HL-60 (cell line): ENCODE measurements around the gene SIVA1.

ENCODE experiments used
- DNase-seq, 2 experiments: peaks; one replicate each; pipeline ENCODE4 v3.0.0-alpha.2; 2010 to 2020; ENCODE audit warnings: low read depth in 1 of 2, low spot score in 1 of 2
- H3K27ac ChIP-seq: fragments of 250-450 bp; sonication (Bioruptor Pico); replicated peaks from 2 replicates; pipeline ENCODE4 v1.5.1; 2020; ENCODE audit warnings: mild to moderate bottlenecking, moderate library complexity
- H3K27me3 ChIP-seq: fragments of 250-450 bp; sonication (Bioruptor Pico); 2 replicates; pipeline ENCODE4 v1.5.1; 2021; ENCODE audit warnings: mild to moderate bottlenecking, moderate library complexity; ENCODE audit not compliant: insufficient read depth, poor library complexity, severe bottlenecking
- H3K4me3 ChIP-seq: replicated peaks from 2 replicates; pipeline ENCODE4 v1.5.1; 2011; ENCODE audit warnings: mild to moderate bottlenecking, control low read depth, low read length; ENCODE audit not compliant: insufficient read depth
- GABPA ChIP-seq: IDR thresholded peaks from 2 replicates; pipeline ENCODE4 v1.6.1; 2012; ENCODE audit warnings: low read depth
- POLR2AphosphoS5 ChIP-seq: IDR thresholded peaks from 2 replicates; pipeline ENCODE4 v1.6.1; 2012; ENCODE audit warnings: low read depth
- SPI1 ChIP-seq: IDR thresholded peaks from 2 replicates; pipeline ENCODE4 v1.6.1; 2012; ENCODE audit warnings: low read depth, mild to moderate bottlenecking, borderline replicate concordance
- TF ChIP-seq, protein P1 (sequence below): IDR thresholded peaks from 2 replicates; pipeline ENCODE4 v1.6.1; 2012; ENCODE audit warnings: low read depth; ENCODE audit not compliant: insufficient replicate concordance
- TF ChIP-seq, protein P2 (sequence below): IDR thresholded peaks from one replicate; pipeline ENCODE4 v1.5.1; 2011; ENCODE audit warnings: low read length, control low read depth, inconsistent platforms; ENCODE audit not compliant: insufficient read depth

The SIVA1 gene

DNA sequence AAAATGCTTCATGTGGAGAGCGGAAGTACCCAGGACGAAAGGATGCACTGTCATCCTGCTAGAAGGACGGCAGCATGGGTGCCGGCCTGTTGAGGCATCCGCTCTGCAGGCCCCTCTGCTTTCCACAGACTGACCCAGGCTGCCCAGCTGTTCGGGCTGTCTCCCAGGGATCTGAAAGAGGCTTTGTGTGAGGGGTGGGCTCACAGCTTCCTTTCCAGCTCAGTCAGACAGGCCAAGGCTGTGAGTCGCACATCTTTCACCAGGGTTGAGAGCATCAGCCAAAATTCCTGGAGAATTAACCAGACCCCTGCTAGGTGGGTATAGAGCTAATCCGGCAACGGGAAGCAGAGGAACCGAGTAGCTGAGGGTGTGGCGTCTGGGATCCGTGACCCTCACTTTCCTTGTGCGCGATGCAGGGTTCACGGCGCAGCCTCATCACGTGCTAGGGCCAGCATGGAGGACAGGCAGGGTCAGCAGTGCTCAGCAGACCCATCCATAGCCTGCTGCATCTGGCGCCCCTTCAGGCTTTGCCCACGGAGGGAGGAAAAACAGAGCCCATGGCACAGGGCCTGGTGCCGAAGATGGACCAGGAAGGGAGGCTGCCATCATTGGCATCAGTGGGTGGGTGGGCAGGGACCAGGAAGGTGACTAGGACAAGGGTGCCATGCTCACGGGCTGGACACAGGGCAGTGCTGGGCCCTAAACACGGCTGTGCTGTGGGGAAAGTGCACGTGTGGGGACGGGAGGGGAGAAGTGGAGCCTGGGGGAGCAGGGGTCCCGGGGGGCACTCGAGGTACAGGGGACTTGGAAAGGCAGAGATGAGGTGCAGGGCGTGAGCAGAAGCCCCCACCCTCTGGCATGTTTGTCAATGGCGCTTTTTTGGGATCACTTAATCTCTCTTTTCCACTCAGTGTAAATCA is 9.2 kb upstream of the SIVA1 start:
- no peak overlapping the region for H3K27ac ChIP-seq
- no peak for TF ChIP-seq GABPA
- TF ChIP-seq, protein P1, sequence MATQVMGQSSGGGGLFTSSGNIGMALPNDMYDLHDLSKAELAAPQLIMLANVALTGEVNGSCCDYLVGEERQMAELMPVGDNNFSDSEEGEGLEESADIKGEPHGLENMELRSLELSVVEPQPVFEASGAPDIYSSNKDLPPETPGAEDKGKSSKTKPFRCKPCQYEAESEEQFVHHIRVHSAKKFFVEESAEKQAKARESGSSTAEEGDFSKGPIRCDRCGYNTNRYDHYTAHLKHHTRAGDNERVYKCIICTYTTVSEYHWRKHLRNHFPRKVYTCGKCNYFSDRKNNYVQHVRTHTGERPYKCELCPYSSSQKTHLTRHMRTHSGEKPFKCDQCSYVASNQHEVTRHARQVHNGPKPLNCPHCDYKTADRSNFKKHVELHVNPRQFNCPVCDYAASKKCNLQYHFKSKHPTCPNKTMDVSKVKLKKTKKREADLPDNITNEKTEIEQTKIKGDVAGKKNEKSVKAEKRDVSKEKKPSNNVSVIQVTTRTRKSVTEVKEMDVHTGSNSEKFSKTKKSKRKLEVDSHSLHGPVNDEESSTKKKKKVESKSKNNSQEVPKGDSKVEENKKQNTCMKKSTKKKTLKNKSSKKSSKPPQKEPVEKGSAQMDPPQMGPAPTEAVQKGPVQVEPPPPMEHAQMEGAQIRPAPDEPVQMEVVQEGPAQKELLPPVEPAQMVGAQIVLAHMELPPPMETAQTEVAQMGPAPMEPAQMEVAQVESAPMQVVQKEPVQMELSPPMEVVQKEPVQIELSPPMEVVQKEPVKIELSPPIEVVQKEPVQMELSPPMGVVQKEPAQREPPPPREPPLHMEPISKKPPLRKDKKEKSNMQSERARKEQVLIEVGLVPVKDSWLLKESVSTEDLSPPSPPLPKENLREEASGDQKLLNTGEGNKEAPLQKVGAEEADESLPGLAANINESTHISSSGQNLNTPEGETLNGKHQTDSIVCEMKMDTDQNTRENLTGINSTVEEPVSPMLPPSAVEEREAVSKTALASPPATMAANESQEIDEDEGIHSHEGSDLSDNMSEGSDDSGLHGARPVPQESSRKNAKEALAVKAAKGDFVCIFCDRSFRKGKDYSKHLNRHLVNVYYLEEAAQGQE = no peak
- no peak for TF ChIP-seq SPI1
- TF ChIP-seq POLR2AphosphoS5 = no peak
- TF ChIP-seq, protein P2, sequence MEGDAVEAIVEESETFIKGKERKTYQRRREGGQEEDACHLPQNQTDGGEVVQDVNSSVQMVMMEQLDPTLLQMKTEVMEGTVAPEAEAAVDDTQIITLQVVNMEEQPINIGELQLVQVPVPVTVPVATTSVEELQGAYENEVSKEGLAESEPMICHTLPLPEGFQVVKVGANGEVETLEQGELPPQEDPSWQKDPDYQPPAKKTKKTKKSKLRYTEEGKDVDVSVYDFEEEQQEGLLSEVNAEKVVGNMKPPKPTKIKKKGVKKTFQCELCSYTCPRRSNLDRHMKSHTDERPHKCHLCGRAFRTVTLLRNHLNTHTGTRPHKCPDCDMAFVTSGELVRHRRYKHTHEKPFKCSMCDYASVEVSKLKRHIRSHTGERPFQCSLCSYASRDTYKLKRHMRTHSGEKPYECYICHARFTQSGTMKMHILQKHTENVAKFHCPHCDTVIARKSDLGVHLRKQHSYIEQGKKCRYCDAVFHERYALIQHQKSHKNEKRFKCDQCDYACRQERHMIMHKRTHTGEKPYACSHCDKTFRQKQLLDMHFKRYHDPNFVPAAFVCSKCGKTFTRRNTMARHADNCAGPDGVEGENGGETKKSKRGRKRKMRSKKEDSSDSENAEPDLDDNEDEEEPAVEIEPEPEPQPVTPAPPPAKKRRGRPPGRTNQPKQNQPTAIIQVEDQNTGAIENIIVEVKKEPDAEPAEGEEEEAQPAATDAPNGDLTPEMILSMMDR = no peak
- H3K27me3 ChIP-seq = no peaks in the 10 kb centered on the region
- H3K4me3 ChIP-seq = no peak overlapping the region
- DNase-seq = no peak

DNA sequence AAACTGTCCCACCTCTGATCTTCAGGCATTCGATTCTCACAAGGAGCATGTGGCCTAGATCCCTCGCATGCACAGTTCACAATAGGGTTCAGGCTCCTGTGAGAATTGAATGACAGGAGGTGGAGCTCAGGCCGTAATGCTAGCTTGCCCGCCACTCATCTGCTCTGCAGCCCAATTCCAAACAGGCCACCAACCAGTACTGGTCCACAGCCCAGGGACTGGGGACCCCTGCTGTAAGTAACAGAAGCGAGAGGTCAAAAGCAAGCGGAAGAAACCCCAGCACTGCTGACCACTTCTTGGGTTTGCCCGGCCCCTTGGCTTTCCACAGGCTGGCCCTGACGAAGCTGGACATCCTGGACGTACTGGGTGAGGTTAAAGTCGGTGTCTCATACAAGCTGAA is 8.5 kb upstream of the SIVA1 start:
- Histone ChIP-seq H3K27ac (no peak overlapping the region), H3K27me3 (no peaks in the 10 kb centered on the region), H3K4me3 (no peak overlapping the region)
- TF ChIP-seq, protein P1 = no peak
- TF ChIP-seq, protein P2 = no peak
- no peak for TF ChIP-seq POLR2AphosphoS5
- no peak for TF ChIP-seq SPI1
- no peak for TF ChIP-seq GABPA
- no peak for DNase-seq

DNA sequence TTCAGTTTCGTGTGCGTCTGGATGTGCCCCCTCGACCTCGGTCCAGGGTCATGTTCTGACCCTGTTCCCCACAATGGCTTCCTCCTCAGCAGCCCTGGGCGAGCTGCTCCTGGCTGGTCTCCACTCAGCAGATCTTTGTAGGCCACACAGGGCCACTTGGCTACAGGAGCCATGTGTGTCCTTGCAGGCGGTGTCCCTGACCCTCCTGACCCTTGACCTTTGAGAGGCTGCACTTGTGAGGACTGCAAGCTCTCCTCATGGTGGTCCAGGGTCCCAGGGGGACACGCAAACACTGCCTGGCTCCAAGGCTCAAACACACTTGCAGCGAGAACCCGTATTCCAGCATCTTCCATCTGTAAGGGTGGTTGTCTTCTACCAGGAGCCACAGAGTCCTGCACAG is 7.5 kb upstream of the SIVA1 start:
- no peak overlapping the region for H3K4me3 ChIP-seq
- H3K27me3 ChIP-seq = no peaks in the 10 kb centered on the region
- no peak for DNase-seq
- no peak overlapping the region for H3K27ac ChIP-seq
- TF ChIP-seq, protein P2 = no peak
- no peak for TF ChIP-seq POLR2AphosphoS5
- no peak for TF ChIP-seq SPI1
- TF ChIP-seq, protein P1 = no peak
- TF ChIP-seq GABPA = no peak
